PC-3 (cell line): ENCODE measurements around the gene IRF5. TPM values are rescaled to one million over a fixed set of nuclear protein-coding genes. Genes with fewer than 3 reads are reported as not detected.

Experiments
- ATAC-seq: fragments of 200-7000 bp; cut with Tn5 transposase; 2 replicates; pipeline ENCODE4 v1.9.1; 2020; ENCODE audit warnings: mild to moderate bottlenecking, moderate library complexity
- BruUV-seq: library from RNA; stranded (reverse); fragments of 400-500 nt; replicated peaks from 2 replicates; lab custom pipeline; 2021; lab: Mats Ljungman, UMichigan
- CTCF ChIA-PET: fragments of 300-600 bp; sonication (Branson Sonifier 250); formaldehyde crosslinking; loops from one replicate; lab custom pipeline; 2022; ENCODE audit warnings: antibody characterized with exemption; lab: Charles Lee
- POLR2A ChIA-PET: fragments of 300-600 bp; sonication (Branson Sonifier 250); formaldehyde crosslinking; loops from one replicate; lab custom pipeline; 2022; ENCODE audit warnings: antibody characterized with exemption; ENCODE audit not compliant: unreplicated experiment; lab: Charles Lee
- DNase-seq: peaks from one replicate; pipeline ENCODE4 v3.0.0-alpha.2; 2015
- H2AFZ ChIP-seq: fragments of 300-600 bp; sonication (generic); 2 replicates; pipeline ENCODE4 v1.6.0; 2016; ENCODE audit warnings: antibody characterized with exemption, low read length
- H3F3A ChIP-seq: fragments of 300-600 bp; sonication (generic); one replicate; pipeline ENCODE4 v1.6.0; 2017; ENCODE audit warnings: antibody characterized with exemption, low read length, control low read depth, mild to moderate bottlenecking; ENCODE audit not compliant: unreplicated experiment
- H3K27ac ChIP-seq: fragments of 300-600 bp; sonication (generic); 2 replicates; pipeline ENCODE4 v1.5.1; 2016; ENCODE audit warnings: mild to moderate bottlenecking, low read length
- H3K27me3 ChIP-seq: fragments of 300-600 bp; sonication (generic); 2 replicates; pipeline ENCODE4 v1.6.1; 2016; ENCODE audit warnings: low read length, mixed read lengths
- H3K36me3 ChIP-seq: fragments of 300-600 bp; sonication (generic); 2 replicates; pipeline ENCODE4 v1.6.1; 2016; ENCODE audit warnings: low read depth, mixed run types, low read length, mixed read lengths
- H3K4me1 ChIP-seq: fragments of 300-600 bp; sonication (generic); 2 replicates; pipeline ENCODE4 v1.5.1; 2016; ENCODE audit warnings: low read length; ENCODE audit not compliant: insufficient read depth
- H3K4me2 ChIP-seq: fragments of 300-600 bp; sonication (generic); 2 replicates; pipeline ENCODE4 v1.6.0; 2016; ENCODE audit warnings: low read length
- H3K4me3 ChIP-seq: fragments of 300-600 bp; sonication (generic); 2 replicates; pipeline ENCODE4 v1.5.1; 2016; ENCODE audit warnings: mild to moderate bottlenecking, low read length, mixed read lengths
- H3K79me2 ChIP-seq: fragments of 300-600 bp; sonication (generic); 2 replicates; pipeline ENCODE4 v1.6.1; 2017; ENCODE audit warnings: low read length, mixed read lengths
- H3K9ac ChIP-seq: fragments of 300-600 bp; sonication (generic); 2 replicates; pipeline ENCODE4 v1.6.0; 2016; ENCODE audit warnings: mild to moderate bottlenecking, low read length
- H3K9me2 ChIP-seq: fragments of 300-600 bp; sonication (generic); replicated peaks from 2 replicates; pipeline ENCODE4 v1.6.1; 2016; ENCODE audit warnings: mixed run types, low read length, mixed read lengths
- H3K9me3 ChIP-seq: fragments of 300-600 bp; sonication (generic); 2 replicates; pipeline ENCODE4 v1.6.1; 2016; ENCODE audit warnings: low read length, mixed read lengths
- H4K20me1 ChIP-seq: fragments of 300-600 bp; sonication (generic); 2 replicates; pipeline ENCODE4 v1.6.1; 2016; ENCODE audit warnings: low read length, mixed read lengths
- CTCF ChIP-seq: fragments of 300-600 bp; sonication (generic); conservative IDR thresholded peaks from 2 replicates; pipeline ENCODE4 v1.5.1; 2017; ENCODE audit warnings: antibody characterized with exemption, low read depth, mild to moderate bottlenecking, low read length
- EZH2 ChIP-seq: fragments of 300-600 bp; sonication (generic); IDR thresholded peaks from one replicate; pipeline ENCODE4 v1.6.1; 2017; ENCODE audit warnings: antibody characterized with exemption, mild to moderate bottlenecking, low read length; ENCODE audit not compliant: unreplicated experiment
- EZH2phosphoT487 ChIP-seq: fragments of 300-600 bp; sonication (generic); IDR thresholded peaks from 2 replicates; pipeline ENCODE4 v1.6.1; 2018; ENCODE audit warnings: mild to moderate bottlenecking, antibody characterized with exemption, low read length, borderline replicate concordance
- intact Hi-C: fragments of 100-400 bp; cut with micrococcal nuclease; formaldehyde crosslinking; loops from 2 replicates; pipeline ENCODE4 v1.9.0; 2023
- total RNA-seq: library from RNA; depleted of rRNA; stranded (reverse); fragments of >200 nt; gene quantifications from 2 replicates; pipeline ENCODE4 v1.2.3, GENCODE V29; 2014

Gene IRF5
- total RNA-seq, 1 experiment from 2014 or later, result 15.3 TPM

DNA sequence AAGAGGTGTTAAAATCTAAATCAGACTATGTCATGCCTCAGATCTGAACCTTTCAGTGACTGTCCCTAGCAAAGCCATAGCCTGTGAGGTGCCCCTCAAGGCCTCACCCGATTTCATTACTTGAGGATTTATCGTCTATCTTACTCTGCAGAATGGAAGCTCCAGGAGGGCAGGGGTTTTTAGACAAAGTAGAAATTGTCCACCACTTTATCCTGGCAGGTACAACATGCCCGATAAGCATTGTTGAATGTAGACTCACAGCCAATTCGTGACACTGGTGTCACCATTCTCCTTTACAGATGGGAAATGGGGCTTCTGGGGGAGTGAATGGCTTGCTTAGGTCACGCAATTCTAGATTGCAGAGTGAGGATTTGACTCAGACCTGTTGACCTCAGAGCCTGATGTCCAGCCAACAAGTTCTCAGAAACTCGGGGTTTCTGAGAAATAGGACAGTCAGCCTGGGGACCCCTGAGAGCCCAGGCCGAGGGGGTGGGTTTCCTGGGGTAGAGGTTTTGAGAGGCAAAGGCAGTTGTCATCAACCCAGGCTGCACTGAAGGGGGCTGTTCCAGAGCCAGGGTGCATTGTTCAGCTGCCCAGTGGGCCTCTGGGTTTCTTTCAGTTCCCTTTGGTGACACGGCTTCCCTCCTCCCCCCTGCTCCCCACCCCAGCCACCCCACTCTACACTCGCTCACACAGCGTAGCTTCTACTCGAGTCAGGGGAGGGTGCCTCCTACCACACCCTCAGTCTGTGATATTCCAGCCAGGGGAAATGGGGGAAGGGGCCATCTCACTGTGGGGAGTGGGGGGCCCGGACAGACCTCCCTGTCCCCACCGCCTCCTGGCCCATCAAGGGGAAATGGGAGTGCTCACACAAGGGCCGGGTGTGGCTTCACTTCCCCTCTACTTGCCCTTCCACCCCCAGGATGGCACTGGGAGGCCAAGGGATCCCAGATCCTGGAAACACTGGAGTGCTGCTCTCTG lies 3.1 kb upstream of the IRF5 start:
- H3K9me2 ChIP-seq, result no peaks in the 10 kb centered on the region
- POLR2A ChIA-PET, result no interaction called here
- no peak overlapping the region for H3K4me3 ChIP-seq
- H3K27ac ChIP-seq, result no peak overlapping the region
- no peak overlapping the region for H3K9ac ChIP-seq
- no peaks in the 10 kb centered on the region for H3K27me3 ChIP-seq
- H3K79me2 ChIP-seq, result no peaks in the 10 kb centered on the region
- no peak overlapping the region for H3K4me2 ChIP-seq
- no peak for ATAC-seq
- BruUV-seq, result no TSS peak
- DNase-seq, result no peak
- no peaks in the 10 kb centered on the region for H3K36me3 ChIP-seq
- CTCF ChIA-PET, result no interaction called here
- no peaks in the 10 kb centered on the region for H3K4me1 ChIP-seq
- H3F3A ChIP-seq, result no peaks in the 10 kb centered on the region
- no peaks in the 10 kb centered on the region for H4K20me1 ChIP-seq
- H2AFZ ChIP-seq, result no peak overlapping the region
- intact Hi-C loops, result no loop called here
- no peaks in the 10 kb centered on the region for H3K9me3 ChIP-seq
- TF ChIP-seq EZH2phosphoT487, result no peak
- TF ChIP-seq CTCF, result no peak
- TF ChIP-seq EZH2, result no peak

DNA sequence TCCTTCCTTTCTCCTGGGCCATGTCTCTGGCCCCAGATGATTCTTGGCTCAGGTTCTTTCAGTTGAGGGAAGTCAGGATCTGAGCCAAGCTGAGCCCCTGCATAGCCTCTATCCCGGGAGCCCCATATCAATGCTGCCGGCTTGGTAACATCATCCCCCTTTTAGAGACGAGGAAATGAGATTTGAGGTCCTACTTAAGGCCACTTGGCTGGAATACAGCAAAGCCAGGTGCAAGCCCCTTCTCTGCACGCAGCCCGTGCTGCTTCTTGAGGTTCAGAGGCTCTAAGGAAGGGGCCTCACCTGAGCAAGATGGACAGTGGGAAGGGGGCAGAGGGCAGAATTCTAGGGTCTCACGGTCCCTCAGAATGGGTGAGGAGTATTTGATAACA lies 2.4 kb upstream of the IRF5 start:
- ChIA-PET POLR2A (no interaction called here), CTCF (no interaction called here)
- no peaks in the 10 kb centered on the region for H3K36me3 ChIP-seq
- no peak overlapping the region for H2AFZ ChIP-seq
- no peak for DNase-seq
- H4K20me1 ChIP-seq, result no peaks in the 10 kb centered on the region
- H3K27me3 ChIP-seq, result no peaks in the 10 kb centered on the region
- H3F3A ChIP-seq, result no peaks in the 10 kb centered on the region
- no peak for ATAC-seq
- H3K9me3 ChIP-seq, result no peaks in the 10 kb centered on the region
- H3K79me2 ChIP-seq, result no peaks in the 10 kb centered on the region
- BruUV-seq, result no TSS peak
- no peaks in the 10 kb centered on the region for H3K9me2 ChIP-seq
- H3K4me1 ChIP-seq, result no peaks in the 10 kb centered on the region
- H3K27ac ChIP-seq, result no peak overlapping the region
- intact Hi-C loops, result no loop called here
- no peak overlapping the region for H3K9ac ChIP-seq
- H3K4me2 ChIP-seq, result no peak overlapping the region
- no peak overlapping the region for H3K4me3 ChIP-seq
- TF ChIP-seq EZH2phosphoT487, result no peak
- no peak for TF ChIP-seq CTCF
- no peak for TF ChIP-seq EZH2

DNA sequence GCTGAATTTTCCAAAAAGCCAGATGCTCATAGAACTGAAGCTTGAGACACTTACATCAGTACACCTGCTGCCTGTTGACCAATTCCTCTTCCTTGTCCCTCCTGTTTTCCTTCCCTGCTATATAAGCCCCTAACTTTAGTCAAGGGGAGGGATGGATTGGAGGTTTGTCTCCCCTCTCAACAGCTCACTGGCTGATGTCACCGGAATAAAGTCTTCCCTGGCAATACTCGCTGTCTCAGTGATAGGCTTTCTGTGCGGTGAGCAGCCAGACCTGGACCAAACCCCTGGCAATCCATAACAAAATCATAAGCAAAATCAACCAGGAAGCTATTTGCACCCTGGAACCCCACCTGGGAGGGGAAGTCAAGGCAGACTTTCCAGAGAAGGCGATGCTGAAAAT lies 929 bp upstream of the IRF5 start:
- H2AFZ ChIP-seq, result no peak overlapping the region
- no peaks in the 10 kb centered on the region for H3F3A ChIP-seq
- TF ChIP-seq CTCF (no peak), EZH2phosphoT487 (no peak), EZH2 (no peak)
- POLR2A ChIA-PET, result no interaction called here
- no peak overlapping the region for H3K27ac ChIP-seq
- H3K36me3 ChIP-seq, result no peaks in the 10 kb centered on the region
- no peaks in the 10 kb centered on the region for H3K4me1 ChIP-seq
- CTCF ChIA-PET, result no interaction called here
- ATAC-seq, result no peak
- H3K9me2 ChIP-seq, result no peaks in the 10 kb centered on the region
- H3K9me3 ChIP-seq, result no peaks in the 10 kb centered on the region
- BruUV-seq, result no TSS peak
- no peak overlapping the region for H3K9ac ChIP-seq
- H3K79me2 ChIP-seq, result no peaks in the 10 kb centered on the region
- no peak overlapping the region for H3K4me3 ChIP-seq
- H4K20me1 ChIP-seq, result no peaks in the 10 kb centered on the region
- DNase-seq, result no peak
- no peak overlapping the region for H3K4me2 ChIP-seq
- H3K27me3 ChIP-seq, result no peaks in the 10 kb centered on the region
- intact Hi-C loops, result no loop called here
